HG03025 (cell line): Measurements from ENCODE around the gene FOXF1.

ENCODE experiments used
- ATAC-seq: cut with Tn5 transposase; IDR thresholded peaks from one replicate; pipeline ENCODE4 v1.9.1; 2021; ENCODE audit warnings: mild to moderate bottlenecking, moderate library complexity; ENCODE audit not compliant: unreplicated experiment, low FRiP score

The FOXF1 gene

DNA sequence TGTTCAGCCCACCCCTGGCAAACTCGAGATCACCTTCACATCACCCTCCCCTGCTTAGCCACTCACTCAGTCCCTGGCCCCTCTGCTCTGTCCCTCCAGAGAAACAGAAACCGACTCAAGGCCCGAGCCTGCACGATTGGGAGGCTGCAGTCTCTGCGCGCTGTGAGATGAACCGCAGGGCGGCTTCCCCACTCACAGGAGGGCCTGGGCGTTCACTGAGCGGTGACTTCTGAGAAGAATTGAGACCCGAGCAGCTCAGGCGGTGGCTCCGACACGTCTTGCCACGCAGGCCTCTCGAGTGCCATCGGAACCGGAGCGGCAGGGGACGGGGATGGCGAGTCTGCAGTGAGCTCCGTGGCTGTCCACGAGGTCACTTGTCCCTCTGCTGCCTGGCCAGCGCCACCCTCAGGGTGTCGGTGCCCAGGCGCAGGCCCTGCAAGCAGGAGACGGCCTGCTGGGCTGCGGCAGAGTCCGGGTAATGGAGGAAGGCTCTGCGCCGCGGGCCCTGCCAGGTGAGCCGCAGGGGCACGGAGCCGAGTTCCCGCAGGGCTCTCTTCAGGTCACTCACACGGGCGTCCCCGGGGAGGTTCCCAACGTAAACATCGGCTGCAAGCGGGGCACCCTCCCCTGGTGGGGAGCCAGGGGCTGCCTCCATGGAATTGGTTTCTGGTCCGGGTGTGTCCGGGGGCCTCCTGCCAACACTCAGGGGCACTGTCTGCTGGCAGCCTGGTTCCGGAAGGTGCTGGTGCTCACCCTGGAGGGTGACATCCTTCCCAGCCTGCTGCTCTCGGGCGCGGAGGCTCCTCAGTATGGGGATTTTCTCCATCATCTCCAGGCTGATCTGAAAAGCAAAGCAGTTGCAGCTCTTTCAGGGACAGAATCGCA, 21.6 kb downstream of the FOXF1 start:
- no peak for ATAC-seq

DNA sequence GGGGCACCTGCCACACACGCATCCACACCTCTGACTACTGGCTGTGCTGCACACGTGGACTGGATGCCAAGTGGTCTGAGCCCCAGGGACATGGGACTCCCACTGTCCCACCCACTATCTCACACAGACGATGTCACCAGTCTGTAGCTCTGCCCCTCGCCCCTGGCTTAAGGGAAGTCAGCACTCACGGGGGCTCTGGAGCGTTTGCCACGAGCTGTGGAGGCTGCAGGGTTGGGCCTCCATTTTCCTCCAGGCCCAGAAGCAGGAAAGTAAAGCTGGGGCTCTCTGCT, 22.1 kb downstream of the FOXF1 start:
- no peak for ATAC-seq

DNA sequence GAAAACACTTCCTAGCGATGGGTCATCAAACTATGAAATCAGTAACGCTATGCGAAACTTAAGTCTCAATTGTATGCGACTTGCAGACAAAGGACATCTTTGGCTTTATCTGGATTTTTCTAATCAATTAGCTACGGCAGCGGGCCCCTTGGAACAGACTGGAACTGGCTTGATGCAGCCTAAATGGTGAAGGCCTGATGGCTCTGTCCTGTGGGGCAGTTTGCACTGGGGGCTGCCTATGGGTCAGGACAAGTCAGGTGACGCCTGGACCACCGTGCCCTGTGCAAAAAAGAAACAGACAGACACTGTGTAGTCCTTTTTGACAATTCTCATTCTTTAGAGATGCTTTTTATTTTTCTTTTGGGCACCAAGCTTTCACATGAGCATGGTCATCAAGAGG, 22.7 kb downstream of the FOXF1 start:
- no peak for ATAC-seq

DNA sequence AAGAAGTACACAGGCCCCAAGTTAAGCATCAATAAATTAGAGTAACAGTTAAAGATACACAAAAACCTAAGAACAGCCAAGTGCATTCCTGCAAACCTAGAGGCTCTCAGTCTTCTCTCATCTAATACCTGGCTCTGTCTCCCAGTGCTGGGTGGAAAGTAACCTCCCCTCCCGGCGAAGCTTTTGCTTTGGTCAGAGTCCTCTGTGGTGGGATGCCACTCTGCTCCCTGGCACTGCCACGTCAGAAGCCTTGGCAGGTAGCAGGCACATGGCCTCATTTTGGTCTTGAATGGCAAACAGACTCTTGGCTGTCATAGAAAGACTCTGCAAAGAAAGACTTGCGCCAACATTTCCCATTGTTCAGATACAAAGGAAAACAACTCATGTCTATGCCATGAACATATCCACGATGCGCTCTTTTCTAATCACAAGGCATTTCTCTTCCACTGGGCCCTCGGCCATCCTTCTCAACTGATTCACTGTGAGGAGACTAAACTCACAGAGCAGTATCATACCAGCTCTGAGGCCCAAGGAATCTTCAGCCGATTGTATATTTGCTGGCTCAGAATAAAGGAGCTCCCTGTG, 23.5 kb downstream of the FOXF1 start:
- ATAC-seq, result no peak

DNA sequence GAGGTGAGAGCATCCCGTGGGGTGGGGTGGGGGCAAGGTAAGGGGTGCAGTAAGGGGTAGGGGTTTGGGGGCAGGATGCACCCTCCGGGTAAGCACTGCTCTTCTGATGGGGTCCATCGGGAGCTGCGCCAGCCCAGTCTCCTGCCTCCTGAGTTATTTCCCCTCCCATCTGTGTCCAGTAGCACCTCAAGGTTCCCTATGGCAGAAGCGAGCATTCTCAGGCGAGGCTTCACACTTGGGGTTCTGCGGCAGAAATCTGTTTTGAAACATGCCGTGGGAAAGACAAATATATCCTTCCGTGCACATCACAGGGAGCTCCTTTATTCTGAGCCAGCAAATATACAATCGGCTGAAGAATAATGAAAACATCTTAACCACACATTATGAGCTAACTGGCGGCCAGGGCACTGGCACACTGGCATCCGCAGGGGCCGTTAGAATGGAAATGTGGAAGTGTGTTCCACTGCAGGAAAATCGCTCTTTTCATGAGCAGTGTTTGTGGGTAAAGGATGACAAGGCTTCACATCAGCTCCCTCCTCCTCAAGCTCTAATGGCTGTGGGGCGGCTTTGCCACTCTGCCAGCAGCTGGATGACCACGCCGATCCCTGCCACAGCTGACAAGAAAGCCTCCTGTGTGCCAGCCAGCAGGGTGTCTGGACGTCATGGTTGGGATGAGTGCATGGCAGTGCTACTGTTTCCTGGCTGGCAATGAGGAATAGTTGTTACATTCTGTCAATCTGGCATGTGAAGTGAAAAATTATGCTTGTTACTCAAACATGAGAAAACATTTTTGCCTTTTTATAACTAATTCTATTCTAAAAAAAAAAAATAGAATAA, 24.7 kb downstream of the FOXF1 start:
- no peak for ATAC-seq

DNA sequence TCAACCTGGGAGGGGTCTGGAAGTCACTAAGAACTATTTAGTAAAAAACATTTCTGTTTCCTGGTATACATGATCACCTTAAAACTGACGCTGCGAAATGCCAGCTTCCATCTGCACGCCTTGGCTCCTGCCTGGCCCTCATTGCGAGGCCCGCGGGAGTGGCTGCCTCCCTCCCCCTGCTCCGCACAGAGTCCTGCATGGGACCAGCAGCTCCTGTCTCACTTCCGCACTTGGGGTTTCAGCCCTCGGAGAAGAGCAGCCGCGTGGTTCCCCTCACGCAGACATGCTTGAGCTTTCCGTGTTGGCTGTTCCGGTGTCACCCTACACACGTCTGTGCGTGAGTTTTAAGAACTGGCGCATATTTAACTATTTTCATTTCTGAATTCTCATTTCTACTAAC, 26.3 kb downstream of the FOXF1 start:
- ATAC-seq, result no peak

DNA sequence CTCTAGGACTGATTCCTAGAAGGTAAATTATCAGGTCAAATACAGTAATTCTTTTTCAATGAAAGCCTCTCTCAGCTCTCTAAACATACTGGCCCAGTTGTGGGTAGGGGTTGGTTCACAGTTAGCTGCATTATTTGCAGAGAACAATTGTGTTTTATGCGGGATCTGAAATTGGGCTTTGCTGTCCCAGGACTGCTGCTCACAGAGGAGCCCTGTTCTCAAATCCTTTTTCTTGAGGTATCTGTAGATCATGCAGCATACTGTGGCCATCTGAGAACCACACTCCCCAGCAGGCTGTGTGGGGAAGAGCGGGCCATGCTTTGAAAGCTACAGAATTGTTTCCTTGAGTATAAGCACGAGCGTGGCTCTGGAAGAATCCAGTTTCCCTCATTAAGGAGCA, 27.2 kb downstream of the FOXF1 start:
- ATAC-seq, result no peak

DNA sequence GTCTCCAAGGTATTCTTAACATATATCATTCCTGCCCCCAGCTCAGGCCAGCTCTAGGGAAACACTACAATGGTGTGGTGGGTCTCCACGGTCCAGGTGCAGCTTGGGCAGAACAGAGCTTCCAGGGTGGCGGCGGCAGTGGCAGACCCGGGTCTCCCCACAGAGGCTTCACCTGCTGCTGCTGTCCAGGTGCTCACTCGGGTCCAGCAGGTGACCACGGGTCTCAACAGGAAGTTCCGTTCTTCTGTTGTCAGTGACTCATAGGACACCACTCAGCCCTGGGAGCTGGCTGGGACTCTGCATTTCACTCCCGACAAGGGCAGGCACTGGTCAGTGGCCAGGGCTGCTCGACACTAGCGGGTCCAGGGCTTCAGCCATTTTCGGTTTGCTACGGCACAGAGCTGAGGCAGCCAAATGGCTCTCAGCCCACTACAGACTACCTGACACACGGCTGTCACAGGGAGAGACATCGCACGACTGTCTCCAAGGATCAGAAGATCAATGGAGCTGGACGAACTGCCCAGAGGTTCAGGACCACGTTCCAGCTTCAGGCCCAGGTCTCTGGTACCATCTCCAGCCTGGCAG, 28.0 kb downstream of the FOXF1 start:
- no peak for ATAC-seq

DNA sequence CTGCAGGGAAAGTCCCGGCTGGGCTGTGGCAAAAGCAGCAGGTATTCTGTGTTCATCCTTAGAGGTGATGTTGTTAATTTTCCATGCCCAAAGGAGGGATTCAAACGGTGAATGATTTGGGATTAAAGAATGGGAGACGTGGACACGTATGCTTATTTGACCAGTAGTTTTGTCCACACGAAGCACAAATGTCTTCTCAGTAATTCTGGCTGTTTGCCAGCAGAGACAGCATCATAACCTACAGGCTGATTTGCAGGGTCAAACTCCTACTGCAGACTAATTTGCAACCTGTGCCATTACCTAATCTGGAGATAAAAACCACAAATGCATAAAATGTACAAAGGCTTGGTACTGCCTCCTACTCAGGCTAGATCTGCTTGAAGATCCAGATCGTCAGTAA, 30.6 kb downstream of the FOXF1 start:
- no peak for ATAC-seq

DNA sequence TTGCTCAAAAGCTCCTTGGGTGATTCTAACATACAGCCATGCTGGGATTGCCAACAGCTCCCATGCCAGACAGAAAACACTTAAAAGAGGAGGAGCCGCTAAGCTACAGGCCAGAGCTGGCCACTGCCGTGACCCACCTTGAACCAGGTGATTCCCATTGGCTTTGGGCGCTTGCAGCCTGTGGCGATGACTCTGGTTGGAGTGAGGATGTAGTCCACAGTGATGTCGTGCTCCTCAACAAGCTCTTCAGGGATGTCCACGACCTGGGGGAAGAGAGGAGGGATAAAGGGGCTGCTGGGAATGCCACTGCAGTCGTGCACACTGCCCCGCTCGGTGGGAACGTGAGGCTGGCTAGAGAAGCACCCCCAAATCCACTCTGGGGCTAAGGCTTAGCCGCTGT, 31.2 kb downstream of the FOXF1 start:
- no peak for ATAC-seq

DNA sequence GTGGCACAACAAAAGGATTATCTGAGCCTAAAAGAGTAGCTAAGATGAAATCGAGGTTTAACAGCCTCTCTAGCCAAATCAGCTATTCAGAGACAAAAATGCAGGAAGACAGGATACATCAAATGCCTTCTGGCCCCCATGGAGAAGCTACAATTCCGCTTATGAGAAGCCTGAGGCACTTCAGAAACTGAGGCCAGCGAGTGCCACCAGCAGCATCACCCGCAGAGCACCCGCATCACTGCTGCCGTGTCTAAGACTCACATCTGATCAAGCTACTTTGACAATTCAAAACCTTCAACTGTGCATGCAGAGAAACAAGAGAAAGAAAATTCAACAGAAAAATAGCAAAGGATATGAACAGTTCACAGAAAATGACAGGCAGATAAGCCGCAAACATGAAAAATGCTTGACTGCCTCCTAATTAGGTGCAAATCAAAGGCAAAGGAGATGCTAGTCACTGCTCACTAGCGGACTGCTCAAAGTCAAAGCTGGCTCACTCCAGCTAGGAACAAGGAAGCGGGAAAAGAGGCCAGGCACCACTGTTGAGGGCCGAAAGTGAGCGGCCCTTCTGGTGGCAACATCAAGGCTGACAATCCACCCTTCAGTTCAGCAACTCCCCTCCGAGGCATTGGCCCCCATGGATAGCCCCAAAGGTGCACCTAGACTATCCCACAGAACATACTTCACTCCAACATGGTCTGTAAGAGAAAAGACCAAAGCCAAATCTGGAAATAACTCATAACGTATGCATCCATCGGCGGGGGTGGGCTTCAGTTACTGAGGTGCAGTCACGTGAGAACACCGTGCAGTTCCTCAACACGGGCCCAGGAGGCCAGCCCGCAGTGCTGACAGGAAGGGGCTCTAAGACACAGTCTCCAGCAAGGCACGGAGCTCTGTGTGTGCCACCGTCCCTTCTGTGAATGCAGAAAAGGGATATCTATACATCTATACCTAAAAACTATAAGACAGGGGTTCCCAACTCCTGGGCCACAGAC, 32.7 kb downstream of the FOXF1 start:
- no peak for ATAC-seq

DNA sequence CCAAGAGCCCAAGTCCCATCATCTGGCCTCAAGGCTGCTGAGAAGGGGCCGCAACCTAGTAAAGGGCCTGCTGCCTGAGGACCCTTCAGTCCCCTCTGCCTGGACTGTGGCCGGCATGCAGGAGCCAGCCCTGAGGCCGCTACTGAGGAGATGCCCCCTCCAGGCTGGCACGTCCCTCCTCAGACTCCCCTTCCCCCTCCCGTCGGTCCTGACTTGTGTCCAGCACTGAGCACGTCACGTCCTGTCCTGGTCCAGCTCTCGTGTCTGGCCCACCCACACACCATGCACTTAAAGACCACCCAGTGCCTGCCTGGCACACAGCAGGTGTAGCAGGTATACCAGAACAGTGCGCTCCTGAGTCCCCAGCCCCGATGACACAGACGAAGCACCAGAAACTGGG, 35.2 kb downstream of the FOXF1 start:
- no peak for ATAC-seq

DNA sequence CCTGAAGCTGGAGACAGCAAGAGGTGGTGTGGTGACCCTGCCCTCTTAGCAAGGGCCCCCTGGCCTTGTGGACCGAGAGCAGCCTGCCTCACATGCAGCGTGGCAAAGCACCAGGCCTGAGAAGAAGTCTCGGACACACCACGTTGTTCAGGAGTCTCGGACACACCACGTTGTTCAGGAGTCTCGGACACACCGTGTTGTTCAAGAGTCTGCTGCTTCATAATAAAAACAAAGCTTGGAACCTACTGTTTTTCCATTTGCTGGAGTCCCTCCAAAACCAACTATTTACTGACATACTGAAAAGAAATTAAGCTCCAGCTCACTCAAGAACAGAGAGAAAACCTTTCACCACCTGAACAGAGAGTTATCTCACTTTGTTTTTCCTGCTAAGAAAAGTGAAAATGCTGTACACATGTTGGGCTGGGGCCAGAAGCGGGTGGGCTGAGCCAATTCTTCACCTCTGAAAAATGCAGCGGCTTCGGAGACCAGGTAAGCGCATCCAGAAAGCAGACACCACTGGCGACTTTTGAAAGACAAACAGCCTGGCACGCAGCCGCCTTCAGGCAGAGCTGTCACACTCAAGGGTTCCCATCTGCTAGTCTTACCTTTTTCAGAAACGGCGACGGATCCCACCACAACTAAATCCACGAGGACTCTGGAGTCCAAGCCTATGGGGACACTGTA, 35.8 kb downstream of the FOXF1 start:
- no peak for ATAC-seq

DNA sequence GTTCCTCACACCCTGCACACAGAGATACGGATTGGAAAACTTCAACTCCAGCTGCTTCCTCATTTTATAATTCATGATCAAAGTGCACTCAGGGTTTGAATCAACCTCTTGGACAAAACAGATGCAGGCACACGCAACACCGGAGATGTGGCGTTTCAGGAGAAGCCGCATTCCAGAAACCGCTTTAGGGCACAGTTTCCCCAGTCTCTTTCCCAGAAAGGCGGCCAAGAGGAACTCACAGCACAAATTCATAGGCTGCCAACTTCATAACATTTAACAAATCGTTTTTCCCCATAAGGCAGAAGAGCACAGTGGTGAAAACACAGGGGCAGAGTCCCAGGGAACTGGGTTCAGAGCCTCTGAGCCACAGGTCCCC, 36.3 kb downstream of the FOXF1 start:
- no peak for ATAC-seq

DNA sequence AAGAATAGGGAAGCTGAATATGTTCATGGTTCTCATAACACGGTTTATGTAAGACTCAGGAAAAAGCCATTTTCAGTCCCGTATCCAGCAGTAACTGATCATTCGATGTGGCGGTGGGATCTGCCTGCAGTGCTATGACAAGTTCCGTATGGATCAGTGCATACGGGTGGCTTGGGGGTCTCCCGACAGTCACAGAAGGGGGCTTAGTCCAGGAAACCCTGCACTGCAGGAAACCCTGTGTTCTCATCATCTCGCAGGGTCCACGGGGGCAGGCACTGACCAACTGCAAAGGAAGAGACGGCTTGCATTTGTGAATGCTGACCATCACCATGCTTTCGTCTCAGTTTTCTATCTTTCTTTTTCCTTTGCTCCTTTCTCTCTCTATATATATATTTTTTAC, 37.0 kb downstream of the FOXF1 start:
- ATAC-seq, result no peak

DNA sequence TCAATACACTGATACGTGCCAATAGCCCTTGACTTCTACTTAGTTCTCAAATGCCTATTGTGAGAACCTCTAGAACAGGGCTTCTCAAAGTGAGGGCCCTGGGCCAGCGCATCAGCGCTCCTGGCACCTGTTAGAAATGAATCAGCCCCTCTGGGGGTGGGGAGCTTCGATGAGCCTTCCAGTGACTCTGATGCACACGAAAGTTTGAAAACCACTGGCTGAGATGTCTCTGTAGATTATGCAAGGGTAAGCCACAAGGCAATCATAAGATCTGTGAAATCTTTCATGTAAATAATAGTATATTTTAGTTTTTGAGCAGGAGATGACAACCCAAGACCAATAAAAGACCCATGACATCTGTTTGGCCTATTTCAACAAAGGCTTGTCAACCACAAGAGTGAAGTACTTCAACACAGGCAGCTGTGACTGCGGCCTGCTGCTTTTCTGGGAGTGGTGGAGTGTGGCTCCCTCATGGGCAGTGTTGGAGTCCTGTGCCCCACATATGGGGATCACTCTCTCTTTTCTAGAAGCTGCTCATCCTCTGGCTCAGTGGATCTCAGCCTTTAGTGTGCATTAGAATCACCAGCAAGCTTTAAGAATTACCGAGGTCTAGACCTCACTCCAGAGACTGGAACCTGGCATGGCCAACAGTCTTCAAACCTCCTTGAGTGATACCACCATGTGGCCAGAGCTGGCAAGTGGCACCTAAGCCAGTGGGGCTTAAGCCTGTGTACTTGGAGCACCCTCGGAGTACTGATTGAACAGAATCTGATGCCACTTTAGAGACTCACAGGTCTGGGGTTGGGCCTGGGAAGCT, 39.0 kb downstream of the FOXF1 start:
- ATAC-seq, result no peak

DNA sequence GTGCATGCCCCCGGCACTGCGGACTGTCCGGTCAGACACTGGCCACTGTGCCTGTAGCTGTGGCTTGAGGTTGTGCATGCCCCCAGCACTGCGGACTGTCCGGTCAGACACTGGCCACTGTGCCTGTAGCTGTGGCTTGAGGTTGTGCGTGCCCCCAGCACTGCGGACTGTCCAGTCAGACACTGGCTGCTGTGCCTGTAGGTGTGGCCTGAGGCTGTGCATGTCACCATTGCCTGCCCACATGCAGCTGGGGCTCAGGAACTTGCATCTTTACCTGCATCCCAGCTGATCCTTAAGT, 39.5 kb downstream of the FOXF1 start:
- no peak for ATAC-seq

DNA sequence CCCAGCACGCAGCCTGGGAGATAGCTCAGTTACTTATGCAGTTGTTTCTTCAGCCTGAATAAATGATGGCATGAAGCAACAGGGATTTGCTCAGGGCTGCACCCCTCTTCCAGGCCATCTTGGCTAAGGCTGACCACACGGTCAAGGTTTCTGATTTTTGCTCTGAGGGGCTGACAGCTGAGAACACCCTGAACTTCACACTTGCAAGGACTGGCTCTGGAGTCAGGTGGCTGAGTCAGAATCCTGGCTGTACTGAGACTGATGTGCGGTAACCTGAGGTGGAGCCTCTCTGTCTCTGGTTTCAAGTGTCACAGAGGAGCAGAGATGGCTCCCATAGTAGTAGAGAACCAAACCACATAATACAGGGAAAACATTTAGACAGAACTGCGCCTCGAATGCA, 40.0 kb downstream of the FOXF1 start:
- no peak for ATAC-seq

DNA sequence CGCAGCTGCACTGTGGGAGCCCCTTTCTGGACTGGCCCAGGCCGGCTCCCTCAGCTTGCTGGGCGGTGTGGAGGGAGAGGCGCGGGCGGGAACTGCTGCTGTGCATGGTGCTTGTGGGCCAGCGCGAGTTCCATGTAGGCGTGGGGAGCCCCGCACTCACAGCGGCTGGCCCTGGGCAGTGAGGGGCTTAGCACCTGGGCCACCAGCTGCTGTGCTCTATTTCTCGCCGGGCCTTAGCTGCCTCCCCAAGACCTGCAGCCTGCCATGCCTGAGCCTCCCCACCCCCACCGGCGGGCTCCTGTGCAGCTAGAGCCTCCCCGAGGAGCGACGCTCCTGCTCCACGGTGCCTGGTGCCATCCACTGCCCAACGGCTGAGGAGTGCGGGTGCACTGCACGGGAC, 43.0 kb downstream of the FOXF1 start:
- ATAC-seq, result no peak
